RWPE1 (cell line): ENCODE measurements around the gene PAIP2.

ENCODE experiments used
- CTCF ChIA-PET: fragments of 350-600 bp; sonication (Branson Sonifier 250); formaldehyde crosslinking; extraction: SDS; loops from one replicate; lab custom pipeline; 2021; lab: Yijun Ruan, JAX
- POLR2A ChIA-PET: fragments of 400-600 bp; formaldehyde crosslinking; extraction: SDS; loops from one replicate; lab custom pipeline; 2020; ENCODE audit warnings: antibody characterized with exemption; ENCODE audit not compliant: low non-redundant PET; lab: Yijun Ruan, JAX
- DNase-seq: peaks from one replicate; pipeline ENCODE4 v3.0.0; 2012; ENCODE audit warnings: low spot score
- H3K27ac ChIP-seq: fragments of 450-650 bp; 2 replicates; pipeline ENCODE4 v1.5.1; 2017
- CTCF ChIP-seq: fragments of 450-650 bp; conservative IDR thresholded peaks from 2 replicates; pipeline ENCODE4 v1.5.1; 2017; ENCODE audit warnings: low read depth, mild to moderate bottlenecking

PAIP2 gene

DNA sequence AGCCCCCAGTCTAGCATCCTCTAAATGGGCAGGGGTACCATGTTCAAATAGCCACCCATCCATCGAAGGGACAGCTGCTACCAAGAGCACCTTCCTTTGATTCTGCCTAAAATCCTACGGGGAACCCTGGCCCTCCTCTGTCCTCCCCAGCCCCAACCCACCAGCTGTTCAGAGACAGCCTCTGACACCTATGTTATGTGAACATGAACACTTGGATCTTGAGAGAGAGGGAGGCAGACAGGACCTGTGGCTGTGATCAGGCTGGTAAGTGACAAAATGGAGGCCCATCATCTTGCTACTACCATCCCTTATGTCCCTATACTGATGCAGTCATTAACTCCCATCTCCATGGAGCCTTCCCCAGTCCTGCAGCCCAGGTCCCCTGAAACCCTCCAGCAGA, 33.3 kb downstream of the PAIP2 start:
- ChIA-PET CTCF (interaction anchor here (0.7 kb wide), 1 partner anchor 94 kb away, joined by 5 read pairs; no protein-coding TSS in a partner anchor), POLR2A (no interaction called here)
- peak overlapping the region; percentile 93 for H3K27ac ChIP-seq
- DNase-seq, result no peak
- no peak for TF ChIP-seq CTCF

- H3K27ac ChIP-seq, result no peak overlapping the region
- TF ChIP-seq CTCF, result no peak
- ChIA-PET CTCF (interaction anchor here (0.6 kb wide), 1 partner anchor 14 kb away, joined by 3 read pairs; no protein-coding TSS in a partner anchor), POLR2A (no interaction called here)
- no peak for DNase-seq
Observed at GRCh38 chr5:139376364-139376763, 34.7 kb downstream of the PAIP2 start.

DNA sequence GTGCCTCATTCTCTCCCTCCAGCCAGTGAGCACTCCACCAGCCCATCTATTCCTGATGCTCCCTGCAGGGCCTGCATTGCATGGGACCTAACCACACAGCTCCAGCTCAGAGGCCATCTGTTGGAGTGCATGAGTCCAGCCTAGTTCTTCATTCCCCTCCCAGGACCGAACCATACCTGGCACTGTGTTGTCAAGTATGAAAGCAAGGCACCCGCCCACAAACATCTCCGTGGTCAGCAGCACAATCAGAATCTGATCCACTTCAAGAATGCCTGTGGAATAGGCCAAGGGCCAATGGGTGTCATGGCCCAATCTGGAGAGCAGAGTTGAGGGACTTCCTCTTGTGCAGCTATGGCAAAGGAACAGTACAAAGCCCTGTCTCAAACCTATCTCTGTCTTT, 35.6 kb downstream of the PAIP2 start:
- no peak overlapping the region for H3K27ac ChIP-seq
- CTCF ChIA-PET, result no interaction called here
- DNase-seq, result no peak
- TF ChIP-seq CTCF, result no peak
- POLR2A ChIA-PET, result no interaction called here

GRCh38 chr5:139378101-139378825, 36.6 kb downstream of the PAIP2 start:
- DNase-seq, result no peak
- ChIA-PET POLR2A (no interaction called here), CTCF (interaction anchor here (0.6 kb wide), 1 partner anchor 167 kb away, joined by 5 read pairs; no protein-coding TSS in a partner anchor)
- H3K27ac ChIP-seq, result peak overlapping the region; percentile 23
- TF ChIP-seq CTCF, result no peak

DNA sequence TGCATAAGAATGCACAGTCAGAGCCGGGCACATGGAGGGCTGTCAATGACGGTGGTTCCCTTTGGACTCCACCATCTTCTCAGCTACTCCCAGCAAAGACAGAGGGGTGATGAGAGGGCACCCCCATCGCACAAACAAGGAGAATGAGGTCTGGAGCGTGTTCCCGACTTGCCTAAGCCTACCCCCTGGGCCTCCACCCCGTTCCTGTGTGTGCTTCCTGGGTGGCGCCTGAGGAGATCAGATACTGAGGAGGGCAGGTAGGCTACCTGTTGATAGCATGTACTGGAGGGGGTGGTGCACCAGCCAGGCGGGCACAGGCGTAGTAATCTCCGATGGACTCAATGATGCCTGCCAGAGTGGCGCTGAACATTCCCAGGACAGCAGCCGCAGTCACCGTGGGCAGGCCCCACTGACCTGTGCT, 37.3 kb downstream of the PAIP2 start:
- DNase-seq, result no peak
- ChIA-PET POLR2A (no interaction called here), CTCF (no interaction called here)
- no peak for TF ChIP-seq CTCF
- peak overlapping the region; percentile 23 for H3K27ac ChIP-seq

- no peak for DNase-seq
- no peak for TF ChIP-seq CTCF
- ChIA-PET CTCF (no interaction called here), POLR2A (no interaction called here)
- H3K27ac ChIP-seq, result no peak overlapping the region
Observed at GRCh38 chr5:139379626-139380449, 38.2 kb downstream of the PAIP2 start.
